ENCODE data around the gene ASB14.

ASB14 gene

DNA sequence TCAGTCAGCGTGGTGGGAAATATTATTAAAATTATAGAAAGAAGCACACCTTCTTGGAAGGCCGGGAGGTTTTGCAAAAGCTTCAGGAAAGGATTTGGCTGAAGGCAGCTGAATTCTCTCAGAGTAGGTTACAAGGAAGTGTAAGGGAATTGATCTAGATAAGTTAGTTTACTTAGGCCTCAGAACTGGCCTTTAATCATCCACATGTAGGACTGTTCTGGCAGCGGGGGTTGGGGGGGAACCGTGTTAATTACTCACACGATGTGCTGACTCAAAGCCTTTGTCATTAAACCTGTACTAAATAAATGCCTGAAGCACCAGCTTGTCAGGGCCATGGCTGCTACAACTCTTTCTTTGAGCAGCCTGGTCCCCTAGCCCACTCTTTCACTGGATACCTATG is 12.8 kb downstream of the ASB14 start:
- peaks cover 0 to 8% of the 10 kb centered on the region in 2 donors for H3K9me3 ChIP-seq (replicated peaks in 1 of 2; ENCODE audit: control insufficient read depth in 2 of 2, insufficient read depth in 1 of 2, low read depth in 1 of 2, low read length in 2 of 2)
- no peak for DNase-seq (ENCODE audit: low spot score)
- H3K9ac ChIP-seq (ENCODE audit: low read depth, low read length, poor library complexity) = no peak overlapping the region
- no peak overlapping the region for H3K14ac ChIP-seq (ENCODE audit: low read length)
- no peak overlapping the region for H2BK120ac ChIP-seq (ENCODE audit: low read depth, low read length)
- H2BK15ac ChIP-seq (ENCODE audit: low read length) = no peak overlapping the region
- no peak overlapping the region for H3K4me3 ChIP-seq (ENCODE audit: low read length in 2 of 2)
- H3K18ac ChIP-seq (ENCODE audit: low read length) = no peak overlapping the region
- H2AK5ac ChIP-seq (ENCODE audit: low read depth, low read length) = no peak overlapping the region
- WGBS, 2 donors (ENCODE audit: extremely low coverage in 2 of 2, insufficient read length in 2 of 2, insufficient replicate concordance in 1 of 2) = no CpG with 5 or more reads among the region's 5 CpGs
- no peaks in the 10 kb centered on the region for H3K79me1 ChIP-seq (ENCODE audit: low read depth, low read length)
- no peak overlapping the region for H2AFZ ChIP-seq (ENCODE audit: low read length)
- H3K4ac ChIP-seq (ENCODE audit: low read length) = no peak overlapping the region
- no peak overlapping the region for H4K8ac ChIP-seq (ENCODE audit: low read depth, low read length)
- H3K27me3 ChIP-seq (ENCODE audit: control insufficient read depth in 3 of 3, insufficient read depth in 3 of 3, low read depth in 1 of 3, low read length in 3 of 3) = no peaks in the 10 kb centered on the region
- no peaks in the 10 kb centered on the region for H3K4me1 ChIP-seq (ENCODE audit: control insufficient read depth in 2 of 2, insufficient read depth in 1 of 2, low read depth in 1 of 2, low read length in 2 of 2)
- H3K23ac ChIP-seq (ENCODE audit: low read depth, low read length, poor library complexity) = no peak overlapping the region
- no peak overlapping the region for H2BK5ac ChIP-seq (ENCODE audit: low read length)
- H3K4me2 ChIP-seq (ENCODE audit: insufficient read depth, low read length, poor library complexity, severe bottlenecking) = no peak overlapping the region
- H3K36me3 ChIP-seq (replicated peaks in 1 of 2; ENCODE audit: control insufficient read depth in 2 of 2, insufficient read depth in 2 of 2, low read length in 2 of 2) = no peaks in the 10 kb centered on the region
- H2BK12ac ChIP-seq (ENCODE audit: low read length) = no peak overlapping the region
- H3K27ac ChIP-seq (replicated peaks; ENCODE audit: low read length) = no peak overlapping the region
- no peak overlapping the region for H4K91ac ChIP-seq (ENCODE audit: low read depth, low read length, poor library complexity)

DNA sequence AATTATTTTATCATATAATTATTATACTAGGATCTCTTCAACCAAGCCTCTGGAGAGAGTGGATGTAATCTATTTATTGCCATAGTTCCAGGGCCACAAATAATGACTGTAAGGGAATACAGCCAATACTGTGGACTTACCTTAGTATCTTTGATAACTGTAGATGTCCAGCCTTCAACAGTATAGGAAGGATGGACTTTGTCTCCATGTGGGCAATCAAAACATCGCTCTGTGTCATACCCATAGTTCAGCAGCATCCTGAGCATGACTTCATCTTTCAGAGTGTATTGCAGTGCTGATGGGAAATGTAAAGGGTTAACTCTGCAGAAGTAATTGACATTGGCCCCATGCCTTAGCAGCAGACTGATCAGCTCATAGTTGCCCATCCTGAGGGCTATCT is 14.2 kb downstream of the ASB14 start:
- no peak overlapping the region for H2BK5ac ChIP-seq (ENCODE audit: low read length)
- H3K79me1 ChIP-seq (ENCODE audit: low read depth, low read length) = no peaks in the 10 kb centered on the region

DNA sequence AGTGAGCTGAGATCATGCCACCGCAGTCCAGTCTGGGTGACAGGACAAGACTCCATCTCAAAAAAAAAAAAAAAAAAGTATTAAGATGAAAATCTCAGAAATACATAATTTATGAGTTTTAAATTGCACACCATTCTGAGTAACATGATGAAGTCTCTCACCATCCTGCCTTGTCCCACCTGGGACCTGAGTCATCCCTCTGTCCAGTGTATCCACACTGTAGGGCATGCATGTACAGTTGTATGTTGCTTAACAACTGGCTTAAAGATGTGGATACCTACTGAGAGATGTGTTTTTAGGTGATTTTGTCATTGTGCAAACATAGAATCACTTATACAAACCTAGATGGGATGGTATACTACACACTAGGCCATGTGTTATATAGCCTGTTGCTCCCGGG is 17.1 kb downstream of the ASB14 start:
- Histone ChIP-seq H2BK12ac (ENCODE audit: low read length) (no peak overlapping the region), H2BK15ac (ENCODE audit: low read length) (no peak overlapping the region), H3K4me2 (ENCODE audit: insufficient read depth, low read length, poor library complexity, severe bottlenecking) (no peak overlapping the region), H3K14ac (ENCODE audit: low read length) (no peak overlapping the region), H2AK5ac (ENCODE audit: low read depth, low read length) (no peak overlapping the region), H3K18ac (ENCODE audit: low read length) (no peak overlapping the region), H3K9ac (ENCODE audit: low read depth, low read length, poor library complexity) (no peak overlapping the region), H2BK5ac (ENCODE audit: low read length) (no peak overlapping the region), H3K4me3 (ENCODE audit: low read length in 2 of 2) (no peak overlapping the region), H3K27me3 (ENCODE audit: control insufficient read depth in 3 of 3, insufficient read depth in 3 of 3, low read depth in 1 of 3, low read length in 3 of 3) (no peaks in the 10 kb centered on the region), H4K91ac (ENCODE audit: low read depth, low read length, poor library complexity) (no peak overlapping the region), H3K4me1 (ENCODE audit: control insufficient read depth in 2 of 2, insufficient read depth in 1 of 2, low read depth in 1 of 2, low read length in 2 of 2) (no peaks in the 10 kb centered on the region), H3K23ac (ENCODE audit: low read depth, low read length, poor library complexity) (no peak overlapping the region), H3K9me3 (replicated peaks in 1 of 2; ENCODE audit: control insufficient read depth in 2 of 2, insufficient read depth in 1 of 2, low read depth in 1 of 2, low read length in 2 of 2) (peaks cover 0 to 8% of the 10 kb centered on the region in 2 donors), H4K8ac (ENCODE audit: low read depth, low read length) (no peak overlapping the region), H2BK120ac (ENCODE audit: low read depth, low read length) (no peak overlapping the region), H3K4ac (ENCODE audit: low read length) (no peak overlapping the region), H3K27ac (replicated peaks; ENCODE audit: low read length) (no peak overlapping the region), H2AFZ (ENCODE audit: low read length) (no peak overlapping the region), H3K79me1 (ENCODE audit: low read depth, low read length) (no peaks in the 10 kb centered on the region), H3K36me3 (replicated peaks in 1 of 2; ENCODE audit: control insufficient read depth in 2 of 2, insufficient read depth in 2 of 2, low read length in 2 of 2) (peaks cover 0 to 15% of the 10 kb centered on the region in 2 donors)
- WGBS, 2 donors (ENCODE audit: extremely low coverage in 2 of 2, insufficient read length in 2 of 2, insufficient replicate concordance in 1 of 2) = no CpG with 5 or more reads among the region's 2 CpGs
- no peak for DNase-seq (ENCODE audit: low spot score)

More for the DNA sequence above, 14.2 kb downstream of the ASB14 start:
- no peak for DNase-seq (ENCODE audit: low spot score)
- Histone ChIP-seq H3K4me2 (ENCODE audit: insufficient read depth, low read length, poor library complexity, severe bottlenecking) (no peak overlapping the region), H3K18ac (ENCODE audit: low read length) (no peak overlapping the region), H3K27me3 (ENCODE audit: control insufficient read depth in 3 of 3, insufficient read depth in 3 of 3, low read depth in 1 of 3, low read length in 3 of 3) (no peaks in the 10 kb centered on the region), H3K14ac (ENCODE audit: low read length) (no peak overlapping the region), H4K8ac (ENCODE audit: low read depth, low read length) (no peak overlapping the region), H2BK120ac (ENCODE audit: low read depth, low read length) (no peak overlapping the region), H3K4ac (ENCODE audit: low read length) (no peak overlapping the region), H3K36me3 (replicated peaks in 1 of 2; ENCODE audit: control insufficient read depth in 2 of 2, insufficient read depth in 2 of 2, low read length in 2 of 2) (no peaks in the 10 kb centered on the region), H2AK5ac (ENCODE audit: low read depth, low read length) (no peak overlapping the region), H2BK12ac (ENCODE audit: low read length) (no peak overlapping the region), H3K9me3 (replicated peaks in 1 of 2; ENCODE audit: control insufficient read depth in 2 of 2, insufficient read depth in 1 of 2, low read depth in 1 of 2, low read length in 2 of 2) (peaks cover 0 to 8% of the 10 kb centered on the region in 2 donors), H2AFZ (ENCODE audit: low read length) (no peak overlapping the region), H2BK15ac (ENCODE audit: low read length) (no peak overlapping the region), H3K4me3 (ENCODE audit: low read length in 2 of 2) (no peak overlapping the region), H3K23ac (ENCODE audit: low read depth, low read length, poor library complexity) (no peak overlapping the region), H3K27ac (replicated peaks; ENCODE audit: low read length) (no peak overlapping the region), H3K4me1 (ENCODE audit: control insufficient read depth in 2 of 2, insufficient read depth in 1 of 2, low read depth in 1 of 2, low read length in 2 of 2) (no peaks in the 10 kb centered on the region), H4K91ac (ENCODE audit: low read depth, low read length, poor library complexity) (no peak overlapping the region), H3K9ac (ENCODE audit: low read depth, low read length, poor library complexity) (no peak overlapping the region)
- WGBS, 2 donors (ENCODE audit: extremely low coverage in 2 of 2, insufficient read length in 2 of 2, insufficient replicate concordance in 1 of 2) = no CpG with 5 or more reads among the region's 1 CpG

DNA sequence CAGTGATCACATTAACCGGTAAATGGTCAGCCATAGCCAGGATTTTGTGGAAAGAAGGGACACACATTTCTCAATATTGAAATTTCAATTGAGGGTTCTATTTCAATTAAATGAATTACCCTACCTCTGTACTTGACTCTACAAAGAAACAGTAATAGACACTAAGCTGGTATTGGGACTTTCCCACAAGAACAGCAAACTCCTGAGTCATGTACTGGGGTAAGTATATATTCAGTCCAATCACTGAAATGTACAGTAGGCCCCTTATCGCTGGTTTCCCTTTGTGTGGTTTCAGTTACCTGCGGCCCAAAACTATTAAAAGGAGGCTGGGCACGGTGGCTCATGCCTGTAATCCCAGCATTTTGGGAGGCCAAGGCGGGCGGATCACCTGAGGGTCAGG is 17.6 kb downstream of the ASB14 start:
- Histone ChIP-seq H3K4ac (ENCODE audit: low read length) (no peak overlapping the region), H4K8ac (ENCODE audit: low read depth, low read length) (no peak overlapping the region), H2BK5ac (ENCODE audit: low read length) (no peak overlapping the region), H2AK5ac (ENCODE audit: low read depth, low read length) (no peak overlapping the region), H3K4me2 (ENCODE audit: insufficient read depth, low read length, poor library complexity, severe bottlenecking) (no peak overlapping the region), H3K4me1 (ENCODE audit: control insufficient read depth in 2 of 2, insufficient read depth in 1 of 2, low read depth in 1 of 2, low read length in 2 of 2) (no peaks in the 10 kb centered on the region), H4K91ac (ENCODE audit: low read depth, low read length, poor library complexity) (no peak overlapping the region), H2BK120ac (ENCODE audit: low read depth, low read length) (no peak overlapping the region), H2BK15ac (ENCODE audit: low read length) (no peak overlapping the region), H3K27me3 (ENCODE audit: control insufficient read depth in 3 of 3, insufficient read depth in 3 of 3, low read depth in 1 of 3, low read length in 3 of 3) (no peaks in the 10 kb centered on the region), H2BK12ac (ENCODE audit: low read length) (no peak overlapping the region), H3K9ac (ENCODE audit: low read depth, low read length, poor library complexity) (no peak overlapping the region), H3K18ac (ENCODE audit: low read length) (no peak overlapping the region), H3K14ac (ENCODE audit: low read length) (no peak overlapping the region), H2AFZ (ENCODE audit: low read length) (no peak overlapping the region), H3K36me3 (replicated peaks in 1 of 2; ENCODE audit: control insufficient read depth in 2 of 2, insufficient read depth in 2 of 2, low read length in 2 of 2) (peaks cover 0 to 20% of the 10 kb centered on the region in 2 donors), H3K27ac (replicated peaks; ENCODE audit: low read length) (no peak overlapping the region), H3K9me3 (replicated peaks in 1 of 2; ENCODE audit: control insufficient read depth in 2 of 2, insufficient read depth in 1 of 2, low read depth in 1 of 2, low read length in 2 of 2) (peaks cover 0 to 3% of the 10 kb centered on the region in 2 donors), H3K4me3 (ENCODE audit: low read length in 2 of 2) (no peak overlapping the region), H3K23ac (ENCODE audit: low read depth, low read length, poor library complexity) (no peak overlapping the region), H3K79me1 (ENCODE audit: low read depth, low read length) (no peaks in the 10 kb centered on the region)
- no peak for DNase-seq (ENCODE audit: low spot score)
- no CpG with 5 or more reads among the region's 6 CpGs for WGBS, 2 donors (ENCODE audit: extremely low coverage in 2 of 2, insufficient read length in 2 of 2, insufficient replicate concordance in 1 of 2)

All from neuronal stem cell (in vitro differentiated cells).